Measurements from ENCODE around the gene SLC25A30.

The SLC25A30 gene

DNA sequence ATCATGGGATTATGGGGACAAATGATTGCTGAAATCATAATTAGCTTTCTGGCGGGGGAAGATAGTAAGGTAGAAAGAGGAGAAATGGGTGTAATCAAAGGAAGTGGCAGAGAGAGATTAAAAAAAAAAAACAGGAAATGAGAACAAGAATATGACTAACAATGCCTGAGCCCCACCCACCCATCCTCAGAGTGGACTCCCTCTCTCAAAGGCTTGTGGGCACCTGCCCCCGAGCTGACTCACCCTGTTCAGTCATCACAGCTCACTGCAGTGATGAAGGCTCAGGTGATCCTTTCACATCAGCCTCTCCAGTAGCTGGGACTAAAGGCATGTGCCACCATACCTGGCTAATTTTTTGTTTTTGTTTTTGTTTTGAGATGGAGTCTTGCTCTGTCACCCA lies 50.8 kb downstream of the SLC25A30 start:
- TF ChIP-seq, protein P1, sequence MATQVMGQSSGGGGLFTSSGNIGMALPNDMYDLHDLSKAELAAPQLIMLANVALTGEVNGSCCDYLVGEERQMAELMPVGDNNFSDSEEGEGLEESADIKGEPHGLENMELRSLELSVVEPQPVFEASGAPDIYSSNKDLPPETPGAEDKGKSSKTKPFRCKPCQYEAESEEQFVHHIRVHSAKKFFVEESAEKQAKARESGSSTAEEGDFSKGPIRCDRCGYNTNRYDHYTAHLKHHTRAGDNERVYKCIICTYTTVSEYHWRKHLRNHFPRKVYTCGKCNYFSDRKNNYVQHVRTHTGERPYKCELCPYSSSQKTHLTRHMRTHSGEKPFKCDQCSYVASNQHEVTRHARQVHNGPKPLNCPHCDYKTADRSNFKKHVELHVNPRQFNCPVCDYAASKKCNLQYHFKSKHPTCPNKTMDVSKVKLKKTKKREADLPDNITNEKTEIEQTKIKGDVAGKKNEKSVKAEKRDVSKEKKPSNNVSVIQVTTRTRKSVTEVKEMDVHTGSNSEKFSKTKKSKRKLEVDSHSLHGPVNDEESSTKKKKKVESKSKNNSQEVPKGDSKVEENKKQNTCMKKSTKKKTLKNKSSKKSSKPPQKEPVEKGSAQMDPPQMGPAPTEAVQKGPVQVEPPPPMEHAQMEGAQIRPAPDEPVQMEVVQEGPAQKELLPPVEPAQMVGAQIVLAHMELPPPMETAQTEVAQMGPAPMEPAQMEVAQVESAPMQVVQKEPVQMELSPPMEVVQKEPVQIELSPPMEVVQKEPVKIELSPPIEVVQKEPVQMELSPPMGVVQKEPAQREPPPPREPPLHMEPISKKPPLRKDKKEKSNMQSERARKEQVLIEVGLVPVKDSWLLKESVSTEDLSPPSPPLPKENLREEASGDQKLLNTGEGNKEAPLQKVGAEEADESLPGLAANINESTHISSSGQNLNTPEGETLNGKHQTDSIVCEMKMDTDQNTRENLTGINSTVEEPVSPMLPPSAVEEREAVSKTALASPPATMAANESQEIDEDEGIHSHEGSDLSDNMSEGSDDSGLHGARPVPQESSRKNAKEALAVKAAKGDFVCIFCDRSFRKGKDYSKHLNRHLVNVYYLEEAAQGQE (IDR thresholded peaks at IDR 0.05; ENCODE audit: insufficient read depth in 1 of 2, low read depth in 2 of 2, low read length in 2 of 2): no peak
- TF ChIP-seq POLR2AphosphoS5 (IDR thresholded peaks at IDR 0.05; ENCODE audit: low read depth, low read length): no peak
- no peak for TF ChIP-seq SIN3A (IDR thresholded peaks at IDR 0.05; ENCODE audit: borderline replicate concordance, insufficient read depth, low read length)
- TF ChIP-seq TAF1 (IDR thresholded peaks at IDR 0.05; ENCODE audit: borderline replicate concordance, insufficient read depth, low read length): no peak
- TF ChIP-seq FOXP2 (optimal IDR thresholded peaks at IDR 0.05; ENCODE audit: borderline replicate concordance, extremely low read depth, extremely low read length, insufficient read depth): no peak

DNA sequence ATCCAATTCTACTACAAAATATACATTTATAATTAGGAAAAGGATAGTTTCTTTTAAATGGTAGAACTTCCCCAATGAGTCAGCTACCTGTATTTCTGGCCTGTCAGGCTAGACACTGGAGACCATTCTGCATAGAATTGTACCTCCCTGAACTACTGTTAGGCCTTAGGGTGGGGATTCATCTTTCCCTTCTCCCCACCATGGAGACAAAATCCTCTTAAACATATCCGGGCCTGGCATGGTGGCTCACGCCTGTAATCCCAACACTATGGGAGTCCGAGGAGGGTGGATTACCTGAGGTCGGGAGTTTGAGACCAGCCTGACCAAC lies 52.7 kb downstream of the SLC25A30 start:
- no peak for TF ChIP-seq POLR2AphosphoS5 (IDR thresholded peaks at IDR 0.05; ENCODE audit: low read depth, low read length)
- no peak for TF ChIP-seq SIN3A (IDR thresholded peaks at IDR 0.05; ENCODE audit: borderline replicate concordance, insufficient read depth, low read length)
- no peak for TF ChIP-seq TAF1 (IDR thresholded peaks at IDR 0.05; ENCODE audit: borderline replicate concordance, insufficient read depth, low read length)

DNA sequence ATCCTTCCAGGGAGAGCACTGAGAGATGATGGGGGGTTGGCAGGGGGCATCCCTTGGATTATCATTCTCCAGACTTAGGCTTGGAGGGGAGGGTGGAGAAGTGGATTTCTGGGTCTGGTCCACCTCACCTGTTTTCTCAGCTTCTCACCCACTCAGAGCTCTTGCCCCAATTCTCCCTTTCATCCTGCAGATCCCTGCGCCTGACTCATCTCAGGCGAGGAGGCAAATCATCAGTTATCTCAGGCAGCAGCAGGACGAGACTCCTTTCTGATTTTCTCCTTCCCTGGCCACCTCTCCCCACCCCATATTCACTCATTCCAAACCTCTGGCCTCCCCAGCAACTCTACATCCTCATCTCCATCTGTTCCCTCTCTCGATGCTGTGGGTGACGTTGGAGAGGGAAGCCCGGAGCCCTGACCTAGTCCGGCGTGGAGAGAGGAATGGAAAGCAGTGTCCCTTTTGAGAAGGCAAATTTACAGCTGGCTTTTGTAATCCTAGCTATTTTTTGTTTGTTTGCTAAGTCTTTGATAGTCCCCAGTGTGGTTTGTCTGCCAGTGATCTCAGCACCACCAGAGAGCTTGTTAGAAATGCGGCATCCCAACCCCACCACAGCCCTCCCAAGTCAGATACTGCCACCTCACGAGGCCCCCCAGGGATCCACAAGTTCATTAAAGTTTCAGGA lies 53.2 kb downstream of the SLC25A30 start:
- TF ChIP-seq SIN3A (IDR thresholded peaks at IDR 0.05; ENCODE audit: borderline replicate concordance, insufficient read depth, low read length): no peak
- TF ChIP-seq TAF1 (IDR thresholded peaks at IDR 0.05; ENCODE audit: borderline replicate concordance, insufficient read depth, low read length): no peak
- TF ChIP-seq POLR2AphosphoS5 (IDR thresholded peaks at IDR 0.05; ENCODE audit: low read depth, low read length): no peak
- no peak for TF ChIP-seq FOXP2 (optimal IDR thresholded peaks at IDR 0.05; ENCODE audit: borderline replicate concordance, extremely low read depth, extremely low read length, insufficient read depth)
- TF ChIP-seq, protein P1 (IDR thresholded peaks at IDR 0.05; ENCODE audit: insufficient read depth in 1 of 2, low read depth in 2 of 2, low read length in 2 of 2): no peak

DNA sequence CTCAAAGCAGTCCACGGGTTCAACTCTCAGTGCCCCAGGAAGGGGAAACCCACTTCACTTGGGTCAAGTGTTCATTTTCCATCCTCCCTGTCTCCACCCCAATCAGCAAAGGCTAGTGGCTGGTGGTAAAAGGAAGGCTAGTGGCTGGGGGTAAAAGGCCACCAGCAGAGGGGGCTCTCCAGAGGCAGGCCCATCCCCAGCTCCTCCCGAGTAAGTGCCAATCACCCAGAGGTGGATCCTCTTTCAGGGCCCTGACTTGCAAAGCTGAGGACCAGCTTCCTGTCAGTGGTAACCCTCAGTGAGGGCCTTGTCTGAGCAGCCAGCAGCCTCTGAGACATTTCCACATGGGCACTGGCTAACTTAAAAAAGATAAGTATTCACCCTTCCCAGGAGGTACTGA lies 55.2 kb downstream of the SLC25A30 start:
- no peak for TF ChIP-seq POLR2AphosphoS5 (IDR thresholded peaks at IDR 0.05; ENCODE audit: low read depth, low read length)
- TF ChIP-seq, protein P1 (IDR thresholded peaks at IDR 0.05; ENCODE audit: insufficient read depth in 1 of 2, low read depth in 2 of 2, low read length in 2 of 2): no peak

DNA sequence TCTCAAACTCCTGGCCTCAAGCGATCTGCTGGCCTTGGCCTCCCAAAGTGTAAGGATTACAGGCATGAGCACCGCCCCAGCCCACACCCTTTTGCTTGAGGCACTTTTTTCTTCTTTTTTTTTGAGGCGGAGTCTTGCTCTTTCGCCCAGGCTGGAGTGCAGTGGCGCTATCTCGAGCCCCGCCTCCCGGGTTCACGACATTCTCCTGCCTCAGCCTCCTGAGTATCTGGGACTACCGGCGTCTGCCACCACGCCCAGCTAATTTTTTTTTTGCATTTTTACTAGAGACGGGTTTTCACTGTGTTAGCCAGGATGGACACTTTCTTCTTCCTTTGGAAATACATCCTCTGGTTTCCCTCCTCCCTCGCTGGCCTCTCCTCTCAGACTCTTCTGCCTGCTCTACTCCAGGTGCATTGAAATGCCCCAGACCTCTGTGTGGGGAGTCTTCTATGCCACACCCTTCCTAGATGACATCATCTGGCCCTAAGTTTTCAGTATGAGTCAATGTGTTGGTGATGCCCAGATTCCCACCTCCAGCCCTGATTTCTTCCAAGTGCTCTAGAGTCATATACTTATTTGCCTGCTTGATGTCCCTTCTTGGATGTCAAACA lies 56.5 kb downstream of the SLC25A30 start:
- TF ChIP-seq SIN3A (IDR thresholded peaks at IDR 0.05; ENCODE audit: borderline replicate concordance, insufficient read depth, low read length) (no peak), TAF1 (IDR thresholded peaks at IDR 0.05; ENCODE audit: borderline replicate concordance, insufficient read depth, low read length) (no peak), POLR2AphosphoS5 (IDR thresholded peaks at IDR 0.05; ENCODE audit: low read depth, low read length) (no peak), FOXP2 (optimal IDR thresholded peaks at IDR 0.05; ENCODE audit: borderline replicate concordance, extremely low read depth, extremely low read length, insufficient read depth) (no peak)
- TF ChIP-seq, protein P1 (IDR thresholded peaks at IDR 0.05; ENCODE audit: insufficient read depth in 1 of 2, low read depth in 2 of 2, low read length in 2 of 2): no peak
